PC-3 (cell line): ENCODE measurements around the gene ZFP2. TPM values are rescaled to one million over a fixed set of nuclear protein-coding genes. Genes with fewer than 3 reads are reported as not detected.
"Not testable (repeated sequence)": the region's sequence is repeated elsewhere in the genome, so short reads cannot be mapped to it uniquely, and the experiment has no call there.

Experiments
- ATAC-seq: fragments of 200-7000 bp; cut with Tn5 transposase; 2 replicates; pipeline ENCODE4 v1.9.1; 2020; ENCODE audit warnings: mild to moderate bottlenecking, moderate library complexity
- BruUV-seq: library from RNA; stranded (reverse); fragments of 400-500 nt; replicated peaks from 2 replicates; lab custom pipeline; 2021; lab: Mats Ljungman, UMichigan
- CTCF ChIA-PET: fragments of 300-600 bp; sonication (Branson Sonifier 250); formaldehyde crosslinking; loops from one replicate; lab custom pipeline; 2022; ENCODE audit warnings: antibody characterized with exemption; lab: Charles Lee
- POLR2A ChIA-PET: fragments of 300-600 bp; sonication (Branson Sonifier 250); formaldehyde crosslinking; loops from one replicate; lab custom pipeline; 2022; ENCODE audit warnings: antibody characterized with exemption; ENCODE audit not compliant: unreplicated experiment; lab: Charles Lee
- DNase-seq: peaks from one replicate; pipeline ENCODE4 v3.0.0-alpha.2; 2015
- H2AFZ ChIP-seq: fragments of 300-600 bp; sonication (generic); 2 replicates; pipeline ENCODE4 v1.6.0; 2016; ENCODE audit warnings: antibody characterized with exemption, low read length
- H3F3A ChIP-seq: fragments of 300-600 bp; sonication (generic); one replicate; pipeline ENCODE4 v1.6.0; 2017; ENCODE audit warnings: antibody characterized with exemption, low read length, control low read depth, mild to moderate bottlenecking; ENCODE audit not compliant: unreplicated experiment
- H3K27ac ChIP-seq: fragments of 300-600 bp; sonication (generic); 2 replicates; pipeline ENCODE4 v1.5.1; 2016; ENCODE audit warnings: mild to moderate bottlenecking, low read length
- H3K27me3 ChIP-seq: fragments of 300-600 bp; sonication (generic); 2 replicates; pipeline ENCODE4 v1.6.1; 2016; ENCODE audit warnings: low read length, mixed read lengths
- H3K36me3 ChIP-seq: fragments of 300-600 bp; sonication (generic); 2 replicates; pipeline ENCODE4 v1.6.1; 2016; ENCODE audit warnings: low read depth, mixed run types, low read length, mixed read lengths
- H3K4me1 ChIP-seq: fragments of 300-600 bp; sonication (generic); 2 replicates; pipeline ENCODE4 v1.5.1; 2016; ENCODE audit warnings: low read length; ENCODE audit not compliant: insufficient read depth
- H3K4me2 ChIP-seq: fragments of 300-600 bp; sonication (generic); 2 replicates; pipeline ENCODE4 v1.6.0; 2016; ENCODE audit warnings: low read length
- H3K4me3 ChIP-seq: fragments of 300-600 bp; sonication (generic); 2 replicates; pipeline ENCODE4 v1.5.1; 2016; ENCODE audit warnings: mild to moderate bottlenecking, low read length, mixed read lengths
- H3K79me2 ChIP-seq: fragments of 300-600 bp; sonication (generic); 2 replicates; pipeline ENCODE4 v1.6.1; 2017; ENCODE audit warnings: low read length, mixed read lengths
- H3K9ac ChIP-seq: fragments of 300-600 bp; sonication (generic); 2 replicates; pipeline ENCODE4 v1.6.0; 2016; ENCODE audit warnings: mild to moderate bottlenecking, low read length
- H3K9me2 ChIP-seq: fragments of 300-600 bp; sonication (generic); replicated peaks from 2 replicates; pipeline ENCODE4 v1.6.1; 2016; ENCODE audit warnings: mixed run types, low read length, mixed read lengths
- H3K9me3 ChIP-seq: fragments of 300-600 bp; sonication (generic); 2 replicates; pipeline ENCODE4 v1.6.1; 2016; ENCODE audit warnings: low read length, mixed read lengths
- H4K20me1 ChIP-seq: fragments of 300-600 bp; sonication (generic); 2 replicates; pipeline ENCODE4 v1.6.1; 2016; ENCODE audit warnings: low read length, mixed read lengths
- EZH2 ChIP-seq: fragments of 300-600 bp; sonication (generic); IDR thresholded peaks from one replicate; pipeline ENCODE4 v1.6.1; 2017; ENCODE audit warnings: antibody characterized with exemption, mild to moderate bottlenecking, low read length; ENCODE audit not compliant: unreplicated experiment
- EZH2phosphoT487 ChIP-seq: fragments of 300-600 bp; sonication (generic); IDR thresholded peaks from 2 replicates; pipeline ENCODE4 v1.6.1; 2018; ENCODE audit warnings: mild to moderate bottlenecking, antibody characterized with exemption, low read length, borderline replicate concordance
- intact Hi-C: fragments of 100-400 bp; cut with micrococcal nuclease; formaldehyde crosslinking; loops from 2 replicates; pipeline ENCODE4 v1.9.0; 2023
- total RNA-seq: library from RNA; depleted of rRNA; stranded (reverse); fragments of >200 nt; gene quantifications from 2 replicates; pipeline ENCODE4 v1.2.3, GENCODE V29; 2014
- TF ChIP-seq, protein P1 (sequence below): fragments of 300-600 bp; sonication (generic); conservative IDR thresholded peaks from 2 replicates; pipeline ENCODE4 v1.5.1; 2017; ENCODE audit warnings: antibody characterized with exemption, low read depth, mild to moderate bottlenecking, low read length

The ZFP2 gene
- total RNA-seq, 1 experiment from 2014 or later = 0.07 TPM

DNA sequence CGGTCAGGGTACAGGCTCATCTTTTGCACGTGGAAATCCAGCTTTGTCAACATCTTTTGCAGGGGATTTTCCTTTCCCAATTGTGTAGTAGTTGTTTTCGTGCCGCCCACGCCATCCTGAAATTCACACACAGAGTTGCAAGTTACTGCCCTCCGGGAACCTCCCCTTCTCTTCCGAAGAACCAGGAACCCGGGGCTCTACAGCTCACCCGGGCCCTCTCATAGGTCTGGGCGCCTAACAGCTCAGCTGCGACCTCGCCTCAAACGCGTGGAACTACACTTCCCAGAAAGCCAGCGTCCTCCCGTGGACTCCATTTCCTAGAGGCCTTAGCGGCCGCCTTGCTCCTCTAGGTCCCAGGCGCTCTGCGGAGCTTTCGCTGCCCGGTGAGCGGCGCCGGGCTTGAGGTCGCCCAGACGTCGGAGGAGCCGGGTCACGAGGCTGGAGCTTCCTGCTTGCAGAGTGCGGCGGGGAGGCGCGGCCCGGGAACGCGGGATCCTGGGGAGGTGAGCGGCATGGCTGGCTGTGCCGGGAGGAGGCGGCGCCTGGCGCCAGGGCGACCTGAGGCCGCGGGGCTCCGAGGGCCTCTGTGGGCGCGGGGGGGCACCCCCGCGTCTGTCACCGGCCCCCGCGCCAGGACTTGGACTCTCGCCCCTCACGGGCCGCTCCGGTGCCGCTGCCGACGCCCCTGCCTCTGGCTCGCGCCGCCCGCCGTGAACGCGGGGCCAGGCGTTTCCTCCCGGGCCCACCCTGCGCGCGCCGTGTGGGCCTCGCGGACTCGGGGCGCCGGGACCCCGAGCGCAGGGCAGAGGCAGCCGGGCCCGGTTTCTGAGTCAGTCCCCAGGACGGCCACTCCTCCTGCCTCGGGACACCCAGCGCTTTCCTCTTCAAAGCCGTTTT, 35.8 kb upstream of the ZFP2 start, which contains the start of gene ZNF354B:
TSS of gene ZNF354B (plus strand) at position 329 of the 897 bp plus-strand sequence. CDS start 1,095 bp downstream, outside the sequence.
- Histone ChIP-seq H3K4me1 (peaks cover 5% of the 10 kb centered on the region; the same call in 1 of the 2 replicates), H3K9me2 (no peaks in the 10 kb centered on the region), H3K9me3 (no peaks in the 10 kb centered on the region), H3F3A (no peaks in the 10 kb centered on the region), H3K27me3 (no peaks in the 10 kb centered on the region), H3K9ac (peak within 1 kb of the TSS; percentile 75), H3K36me3 (peaks cover 21% of the 10 kb centered on the region), H3K4me2 (peak within 1 kb of the TSS; percentile 78), H3K4me3 (peak within 1 kb of the TSS; percentile 77), H2AFZ (peak within 1 kb of the TSS; percentile 90), H3K79me2 (peaks cover 20% of the 10 kb centered on the region), H3K27ac (0 out of 2 replicates have a peak within 1 kb of the TSS, but pooled peaks have one; percentile 24), H4K20me1 (no peaks in the 10 kb centered on the region)
- intact Hi-C loops = loop anchor here (1.0 kb wide), 1 partner anchor 130 kb away; the partner anchor contains the start of gene ZNF354A
- no TSS peak for BruUV-seq
- peak; percentile 93 for DNase-seq
- peak; percentile 96 for ATAC-seq
- CTCF ChIA-PET = interaction anchor here (1.3 kb wide), 1 partner anchor 129 kb away, joined by 15 read pairs; the partner anchor contains the start of gene ZNF354A
- TF ChIP-seq, protein P1, sequence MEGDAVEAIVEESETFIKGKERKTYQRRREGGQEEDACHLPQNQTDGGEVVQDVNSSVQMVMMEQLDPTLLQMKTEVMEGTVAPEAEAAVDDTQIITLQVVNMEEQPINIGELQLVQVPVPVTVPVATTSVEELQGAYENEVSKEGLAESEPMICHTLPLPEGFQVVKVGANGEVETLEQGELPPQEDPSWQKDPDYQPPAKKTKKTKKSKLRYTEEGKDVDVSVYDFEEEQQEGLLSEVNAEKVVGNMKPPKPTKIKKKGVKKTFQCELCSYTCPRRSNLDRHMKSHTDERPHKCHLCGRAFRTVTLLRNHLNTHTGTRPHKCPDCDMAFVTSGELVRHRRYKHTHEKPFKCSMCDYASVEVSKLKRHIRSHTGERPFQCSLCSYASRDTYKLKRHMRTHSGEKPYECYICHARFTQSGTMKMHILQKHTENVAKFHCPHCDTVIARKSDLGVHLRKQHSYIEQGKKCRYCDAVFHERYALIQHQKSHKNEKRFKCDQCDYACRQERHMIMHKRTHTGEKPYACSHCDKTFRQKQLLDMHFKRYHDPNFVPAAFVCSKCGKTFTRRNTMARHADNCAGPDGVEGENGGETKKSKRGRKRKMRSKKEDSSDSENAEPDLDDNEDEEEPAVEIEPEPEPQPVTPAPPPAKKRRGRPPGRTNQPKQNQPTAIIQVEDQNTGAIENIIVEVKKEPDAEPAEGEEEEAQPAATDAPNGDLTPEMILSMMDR = no peak
- TF ChIP-seq EZH2 (no peak), EZH2phosphoT487 (no peak)
- POLR2A ChIA-PET = interaction anchor here (0.5 to 0.9 kb wide), 2 partner anchors 12 to 129 kb away, joined by 6 to 8 read pairs; partner anchors contain the start of gene ZNF354A

- intact Hi-C loops, H3K9me3 ChIP-seq, H3F3A ChIP-seq, BruUV-seq, CTCF ChIA-PET, POLR2A ChIA-PET, H3K9me2 ChIP-seq, H3K4me1 ChIP-seq, H3K27me3 ChIP-seq, DNase-seq, H4K20me1 ChIP-seq, H3K27ac ChIP-seq: not testable (repeated sequence)
- Histone ChIP-seq H3K4me2 (peak overlapping the region; percentile 78), H3K79me2 (peaks cover 20% of the 10 kb centered on the region), H2AFZ (peak overlapping the region; percentile 90; the same call in 1 of the 2 replicates), H3K36me3 (peaks cover 27% of the 10 kb centered on the region), H3K9ac (peak overlapping the region; percentile 75), H3K4me3 (peak overlapping the region; percentile 77)
- ATAC-seq = peak; percentile 11; the same call in 1 of the 2 replicates
Observed at GRCh38 chr5:178860615-178861014, 35.1 kb upstream of the ZFP2 start.

- ChIA-PET POLR2A (no interaction called here), CTCF (no interaction called here)
- Histone ChIP-seq H3K4me2 (peak overlapping the region; percentile 71), H3K9me3 (no peaks in the 10 kb centered on the region), H3F3A (no peaks in the 10 kb centered on the region), H3K27me3 (no peaks in the 10 kb centered on the region), H3K27ac (no peak overlapping the region), H3K9ac (no peak overlapping the region), H4K20me1 (no peaks in the 10 kb centered on the region), H2AFZ (no peak overlapping the region), H3K9me2 (no peaks in the 10 kb centered on the region), H3K4me3 (peak overlapping the region; percentile 41), H3K79me2 (peaks cover 20% of the 10 kb centered on the region), H3K4me1 (peaks cover 5% of the 10 kb centered on the region; the same call in 1 of the 2 replicates), H3K36me3 (peaks cover 37% of the 10 kb centered on the region)
- DNase-seq (no peak), ATAC-seq (no peak)
- intact Hi-C loops = no loop called here
- TF ChIP-seq, protein P1 = no peak
- TF ChIP-seq EZH2 (no peak), EZH2phosphoT487 (no peak)
- BruUV-seq = TSS peak; percentile 30
Observed at GRCh38 chr5:178861627-178862026, 34.1 kb upstream of the ZFP2 start.
